WTC11 (cell line): ENCODE data around the gene EML6.

Experiments used
- AR ChIP-seq: fragments of 250-450 bp; sonication (Bioruptor Pico); IDR thresholded peaks from 2 replicates; pipeline ENCODE4 v1.9.0; 2021; ENCODE audit warnings: mild to moderate bottlenecking
- ATF3 ChIP-seq: sonication (generic); formaldehyde crosslinking; conservative IDR thresholded peaks from 2 replicates; pipeline ENCODE4 v1.8.1; 2022; ENCODE audit warnings: mild to moderate bottlenecking, missing genetic modification reagents
- CREB1 ChIP-seq: sonication (generic); formaldehyde crosslinking; IDR thresholded peaks from 2 replicates; pipeline ENCODE4 v1.8.0; 2023; ENCODE audit warnings: mild to moderate bottlenecking, missing genetic modification reagents
- CTCF ChIP-seq: fragments of 200-600 bp; IDR thresholded peaks from 2 replicates; pipeline ENCODE4 v1.8.0; 2022; ENCODE audit warnings: antibody characterized with exemption
- FOXP1 ChIP-seq: sonication (generic); formaldehyde crosslinking; IDR thresholded peaks from 2 replicates; pipeline ENCODE4 v1.8.0; 2022; ENCODE audit warnings: missing genetic modification reagents, mild to moderate bottlenecking, moderate library complexity, borderline replicate concordance
- MAX ChIP-seq: sonication (generic); formaldehyde crosslinking; IDR thresholded peaks from 2 replicates; pipeline ENCODE4 v1.8.0; 2022; ENCODE audit warnings: mild to moderate bottlenecking, missing genetic modification reagents
- NFE2L1 ChIP-seq: sonication (generic); formaldehyde crosslinking; IDR thresholded peaks from 2 replicates; pipeline ENCODE4 v1.8.1; 2023; ENCODE audit warnings: missing genetic modification reagents
- NR3C1 ChIP-seq: sonication (generic); formaldehyde crosslinking; conservative IDR thresholded peaks from 2 replicates; pipeline ENCODE4 v1.8.1; 2023; ENCODE audit warnings: low read depth, mild to moderate bottlenecking, missing genetic modification reagents
- RELA ChIP-seq: sonication (generic); formaldehyde crosslinking; IDR thresholded peaks from 2 replicates; pipeline ENCODE4 v1.8.1; 2022; ENCODE audit warnings: missing genetic modification reagents, mild to moderate bottlenecking, borderline replicate concordance

- TF ChIP-seq CREB1 (CRISPR knock-in tag): no peak
- TF ChIP-seq CTCF: no peak
- no peak for TF ChIP-seq FOXP1 (CRISPR knock-in tag)
- no peak for TF ChIP-seq AR
- TF ChIP-seq MAX (CRISPR knock-in tag): no peak
- TF ChIP-seq RELA (CRISPR knock-in tag): no peak
- TF ChIP-seq ATF3: no peak
- TF ChIP-seq NR3C1 (CRISPR knock-in tag): no peak
- TF ChIP-seq NFE2L1 (CRISPR knock-in tag): no peak
Measured at GRCh38 chr2:54726940-54727339, 3.5 kb downstream of the EML6 start.
